Upper lobe of left lung (tissue), 6 donors: ENCODE data around the gene GGT6. TPM values are rescaled to one million over a fixed set of nuclear protein-coding genes. Genes with fewer than 3 reads are reported as not detected.
A peak's percentile ranks its signal among the peaks of the same experiment; 100 is the strongest.

Experiments
- ATAC-seq, 2 donors: fragments of 200-7000 bp; cut with Tn5 transposase; one replicate each; pipeline ENCODE4 v1.9.1; 2022; ENCODE audit warnings: mild to moderate bottlenecking in 2 of 2, moderate library complexity in 2 of 2; ENCODE audit not compliant: low FRiP score in 2 of 2
- DNase-seq, 2 donors: peaks; one replicate each; pipeline ENCODE4 v3.0.0-alpha.2; 2019 to 2020
- H3K27ac ChIP-seq, 4 donors: fragments of 200-600 bp; sonication (generic); one replicate each; pipeline ENCODE4 v1.5.1; 2016 to 2019
- H3K27me3 ChIP-seq, 4 donors: fragments of 200-600 bp; sonication (generic); one replicate each; pipeline ENCODE4 v1.5.1; 2017 to 2019
- H3K36me3 ChIP-seq, 4 donors: fragments of 200-600 bp; sonication (generic); one replicate each; pipeline ENCODE4 v1.5.1; 2016 to 2019
- H3K4me1 ChIP-seq, 4 donors: fragments of 200-600 bp; sonication (generic); one replicate each; pipeline ENCODE4 v1.5.1; 2018 to 2019
- H3K4me3 ChIP-seq, 4 donors: fragments of 200-600 bp; sonication (generic); one replicate each; pipeline ENCODE4 v1.5.1; 2017 to 2019; ENCODE audit warnings: mild to moderate bottlenecking in 2 of 4, moderate library complexity in 1 of 4
- H3K9me3 ChIP-seq, 4 donors: fragments of 200-600 bp; sonication (generic); one replicate each; pipeline ENCODE4 v1.5.1; 2018 to 2019
- CTCF ChIP-seq, 6 experiments: fragments of 450-650 bp in 4 of 6; fragments of 200-600 bp in 2 of 6; sonication (generic) in 2 of 6; IDR thresholded peaks; one replicate each; pipeline ENCODE4 v1.5.1; 2016 to 2019; ENCODE audit warnings: antibody characterized with exemption in 6 of 6
- EP300 ChIP-seq, 4 donors: sonication (generic); formaldehyde crosslinking; IDR thresholded peaks; one replicate each; pipeline ENCODE4 v1.5.1; 2017; ENCODE audit warnings: antibody characterized with exemption in 4 of 4, control low read depth in 2 of 4
- POLR2A ChIP-seq, 4 donors: fragments of 450-650 bp; IDR thresholded peaks; one replicate each; pipeline ENCODE4 v1.5.1; 2016 to 2017; ENCODE audit warnings: antibody characterized with exemption in 4 of 4, mild to moderate bottlenecking in 2 of 4
- POLR2AphosphoS5 ChIP-seq, 2 donors: sonication (generic); formaldehyde crosslinking; IDR thresholded peaks; one replicate each; pipeline ENCODE4 v1.5.1; 2017; ENCODE audit warnings: antibody characterized with exemption in 2 of 2
- WGBS, 2 donors: methylation state at CpG; one replicate each; pipeline ENCODE4 v1.1.5; 2017 to 2018; 5-methylcytosine and 5-hydroxymethylcytosine counted together
- total RNA-seq, 6 donors: library from RNA; depleted of rRNA in 4 of 6; stranded (reverse); fragments of >200 nt in 4 of 6; gene quantifications; one replicate each; pipeline versions ENCODE4 v1.1.0 to v1.2.1, GENCODE V29; 2016 to 2021
- donor health status: DM: no; HTN: no; CAD: no; lungs with moderate emphysema.
- donor health status: DM: no; HTN: yes; CAD: no; lungs with severe emphysema.

Gene GGT6
- total RNA-seq, 6 donors from 2014 or later, result 3.8 to 18.7 (median 9.7) TPM

GRCh38 chr17:4539576-4540223 is 20.7 kb downstream of the GGT6 start:
- Histone ChIP-seq H3K4me3 (no peak overlapping the region), H3K36me3 (peaks cover 11 to 68% (median 50%) of the 10 kb centered on the region in 4 donors), H3K27ac (peak overlapping the region in 3 of 4 donors; percentile 69 to 91 (median 90)), H3K27me3 (no peaks in the 10 kb centered on the region), H3K9me3 (no peaks in the 10 kb centered on the region), H3K4me1 (peaks cover 56 to 75% (median 70%) of the 10 kb centered on the region in 4 donors)
- TF ChIP-seq POLR2A (IDR thresholded peaks at IDR 0.05), result no peak
- no peak for TF ChIP-seq CTCF (IDR thresholded peaks at IDR 0.05)
- no peak for TF ChIP-seq EP300 (IDR thresholded peaks at IDR 0.05)
- no peak for TF ChIP-seq POLR2AphosphoS5 (IDR thresholded peaks at IDR 0.05)
- peak in 1 of 2 donors; percentile 62 for DNase-seq
- 76 to 89% methylated on average over 18 to 22 of the region's 26 CpGs for WGBS, 2 donors
- ATAC-seq, result no peak

GRCh38 chr17:4539025-4539424 is 21.4 kb downstream of the GGT6 start:
- 70 to 79% methylated on average over 7 to 8 of the region's 8 CpGs for WGBS, 2 donors
- DNase-seq, result peak in 1 of 2 donors; percentile 52
- peaks cover 63 to 82% (median 76%) of the 10 kb centered on the region in 4 donors for H3K4me1 ChIP-seq
- H3K4me3 ChIP-seq, result peak overlapping the region in 1 of 4 donors; percentile 1
- H3K36me3 ChIP-seq, result peaks cover 11 to 61% (median 43%) of the 10 kb centered on the region in 4 donors
- TF ChIP-seq POLR2AphosphoS5 (IDR thresholded peaks at IDR 0.05) (no peak), POLR2A (IDR thresholded peaks at IDR 0.05) (no peak), CTCF (IDR thresholded peaks at IDR 0.05) (no peak), EP300 (IDR thresholded peaks at IDR 0.05) (no peak)
- H3K27me3 ChIP-seq, result no peaks in the 10 kb centered on the region
- no peak for ATAC-seq
- peak overlapping the region in 3 of 4 donors; percentile 69 to 91 (median 90) for H3K27ac ChIP-seq
- no peaks in the 10 kb centered on the region for H3K9me3 ChIP-seq

GRCh38 chr17:4538236-4539002 is 22.0 kb downstream of the GGT6 start:
- Histone ChIP-seq H3K4me3 (peak overlapping the region in 1 of 4 donors; percentile 1), H3K9me3 (no peaks in the 10 kb centered on the region), H3K27me3 (no peaks in the 10 kb centered on the region), H3K4me1 (peaks cover 69 to 88% (median 82%) of the 10 kb centered on the region in 4 donors), H3K36me3 (peaks cover 11 to 58% (median 37%) of the 10 kb centered on the region in 4 donors), H3K27ac (peak overlapping the region; percentile 69 to 91 (median 87))
- TF ChIP-seq POLR2AphosphoS5 (IDR thresholded peaks at IDR 0.05), result no peak
- no peak for TF ChIP-seq EP300 (IDR thresholded peaks at IDR 0.05)
- no peak for ATAC-seq
- peak in 1 of 2 donors; percentile 47 for DNase-seq
- WGBS, 2 donors, result 60 to 74% methylated on average over 6 to 10 of the region's 13 CpGs

- DNase-seq, result peak in 1 of 2 donors; percentile 64
Measured at GRCh38 chr17:4537451-4538235, 22.7 kb downstream of the GGT6 start.

More at GRCh38 chr17:4537451-4538235, 22.7 kb downstream of the GGT6 start:
- H3K4me3 ChIP-seq, result no peak overlapping the region
- ATAC-seq, result no peak
- WGBS, 2 donors, result 85 to 88% methylated on average over 8 to 15 of the region's 19 CpGs
- peaks cover 72 to 96% (median 89%) of the 10 kb centered on the region in 4 donors for H3K4me1 ChIP-seq
- H3K27me3 ChIP-seq, result no peaks in the 10 kb centered on the region
- H3K9me3 ChIP-seq, result no peaks in the 10 kb centered on the region
- peaks cover 11 to 58% (median 35%) of the 10 kb centered on the region in 4 donors for H3K36me3 ChIP-seq
- peak overlapping the region; percentile 69 to 91 (median 87) for H3K27ac ChIP-seq
- no peak for TF ChIP-seq POLR2A (IDR thresholded peaks at IDR 0.05)
- no peak for TF ChIP-seq EP300 (IDR thresholded peaks at IDR 0.05)
- TF ChIP-seq CTCF (IDR thresholded peaks at IDR 0.05), result no peak
- TF ChIP-seq POLR2AphosphoS5 (IDR thresholded peaks at IDR 0.05), result no peak
